Pancreas (tissue), 10 donors: Measurements from ENCODE around the gene SAYSD1. TPM values are rescaled to one million over a fixed set of nuclear protein-coding genes. Genes with fewer than 3 reads are reported as not detected.

Experiments used
- ATAC-seq, 4 donors: fragments of 200-7000 bp; cut with Tn5 transposase; one replicate each; pipeline versions ENCODE4 v1.8.0 to v1.9.1; 2020; ENCODE audit warnings: mild to moderate bottlenecking in 4 of 4, moderate library complexity in 4 of 4
- DNase-seq, 6 donors: peaks; one replicate each; pipeline ENCODE4 v3.0.0-alpha.2; 2020
- FAIRE-seq: peaks from 2 replicates; lab custom pipeline; 2012; peaks lifted over from hg19 to GRCh38; lab: Jason Lieb, UNC
- H3K27ac ChIP-seq, 4 donors: fragments of 200-600 bp; sonication (generic); 1 replicate in 3 of 4; 2 replicates in 1 of 4; pipeline versions ENCODE4 v1.5.0 to v1.8.0; 2020
- H3K27me3 ChIP-seq, 4 donors: fragments of 200-600 bp; one replicate each; pipeline ENCODE4 v1.8.0; 2021
- H3K36me3 ChIP-seq, 3 donors: fragments of 200-600 bp; sonication (generic) in 1 of 3; one replicate each; pipeline versions ENCODE4 v1.5.0 to v1.8.0; 2020 to 2021
- H3K4me1 ChIP-seq, 3 donors: fragments of 200-600 bp; one replicate each; pipeline ENCODE4 v1.8.0; 2021
- H3K4me3 ChIP-seq, 4 donors: fragments of 200-600 bp; sonication (generic) in 2 of 4; one replicate each; pipeline versions ENCODE4 v1.5.0 to v1.8.0; 2020 to 2021
- H3K9me3 ChIP-seq, 4 donors: fragments of 200-600 bp; one replicate each; pipeline ENCODE4 v1.8.0; 2021
- CTCF ChIP-seq, 4 donors: fragments of 200-600 bp; sonication (generic) in 3 of 4; IDR thresholded peaks; one replicate each; pipeline versions ENCODE4 v1.5.0 to v1.8.0; 2021; ENCODE audit warnings: antibody characterized with exemption in 4 of 4
- whole genome bisulfite sequencing, 2 donors: extraction: QIAGEN DNeasy Blood & Tissue Kit; methylation state at CpG; one replicate each; pipeline ENCODE4 v1.1.7; 2013; 5-methylcytosine and 5-hydroxymethylcytosine counted together
- intact Hi-C, 3 donors: fragments of 100-400 bp; cut with DNase I; formaldehyde crosslinking; loops; one replicate each; pipeline versions ENCODE4 v1.11.1 to v1.14.2; 2022
- polyA plus RNA-seq, 2 donors: library from polyadenylated mRNA; stranded (reverse); fragments of 200-250 nt; gene quantifications; one replicate each; pipeline ENCODE4 v1.2.3, GENCODE V29; 2013
- total RNA-seq, 6 donors: library from RNA; stranded (reverse); fragmentation: NEBNext Ultra II Directional in 4 of 6; extraction: Animal tissue kit (Norgen Biotek cat#: 25700) in 4 of 6; gene quantifications; one replicate each; pipeline versions ENCODE4 v1.2.1 to v1.2.4, GENCODE V29; 2021 to 2023
- donor health status: healthy with polysubstance abuse.
- donor health status: DM: no; HTN: no; CAD: no; lungs with moderate emphysema.
- donor health status: DM: no; HTN: no; CAD: no.
- donor health status: control.
- donor health status: control.
- donor health status: Bipolar disorder and iron deficiency.
- donor health status: DM: yes; HTN: yes; CAD: no.
- donor health status: DM: no; HTN: no; CAD: no.
- donor health status: DM: no; HTN: no; CAD: no.
- donor health status: DM: yes; HTN: yes; CAD: no.

Gene SAYSD1
- total and polyA plus RNA-seq, 8 donors = 5.8 to 12.4 (median 8.7) TPM

DNA sequence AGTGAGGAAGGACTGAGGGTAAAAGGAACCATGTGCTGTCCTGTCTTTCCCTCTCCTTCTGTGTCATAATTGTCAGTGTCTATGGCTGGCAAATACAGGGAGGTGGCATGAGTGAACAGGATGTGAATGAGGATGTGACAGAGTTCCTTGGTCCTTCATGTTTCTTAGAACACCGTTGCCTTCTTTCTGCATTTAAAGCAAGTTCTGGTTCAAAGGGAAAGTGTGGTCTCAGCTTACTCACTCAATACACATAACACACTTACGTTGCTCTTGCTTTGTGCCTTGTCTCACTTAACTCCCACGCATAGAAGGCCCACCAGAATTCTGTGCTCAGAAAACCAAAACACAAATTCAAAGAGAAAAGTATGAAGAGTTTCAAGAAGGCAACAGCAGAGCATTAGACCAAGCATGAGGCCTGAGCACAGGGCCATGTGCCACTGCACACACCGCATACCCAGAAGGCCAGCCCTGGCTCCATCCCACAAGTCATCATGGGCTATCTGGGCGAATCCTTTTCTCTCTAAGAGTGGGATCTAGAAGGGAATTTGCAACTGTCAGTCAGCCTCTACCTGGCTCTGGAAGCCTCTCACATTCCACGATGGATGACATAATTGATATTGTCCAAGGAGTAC, 38.9 kb upstream of the SAYSD1 start:
- 83 to 90% methylated on average over 6 of the region's 6 CpGs for WGBS, 2 donors
- ATAC-seq (no peak), FAIRE-seq (no peak), DNase-seq (no peak)
- H3K4me1 ChIP-seq = no peaks in the 10 kb centered on the region
- H3K27ac ChIP-seq = no peak overlapping the region
- H3K9me3 ChIP-seq = no peaks in the 10 kb centered on the region
- H3K4me3 ChIP-seq = no peak overlapping the region
- H3K36me3 ChIP-seq = no peaks in the 10 kb centered on the region
- intact Hi-C loops = loop anchor here in 1 of 3 donors (10.0 kb wide), 1 partner anchor 179 kb away; no protein-coding TSS in a partner anchor
- no peak for TF ChIP-seq CTCF (IDR thresholded peaks at IDR 0.05)
- H3K27me3 ChIP-seq = no peaks in the 10 kb centered on the region

DNA sequence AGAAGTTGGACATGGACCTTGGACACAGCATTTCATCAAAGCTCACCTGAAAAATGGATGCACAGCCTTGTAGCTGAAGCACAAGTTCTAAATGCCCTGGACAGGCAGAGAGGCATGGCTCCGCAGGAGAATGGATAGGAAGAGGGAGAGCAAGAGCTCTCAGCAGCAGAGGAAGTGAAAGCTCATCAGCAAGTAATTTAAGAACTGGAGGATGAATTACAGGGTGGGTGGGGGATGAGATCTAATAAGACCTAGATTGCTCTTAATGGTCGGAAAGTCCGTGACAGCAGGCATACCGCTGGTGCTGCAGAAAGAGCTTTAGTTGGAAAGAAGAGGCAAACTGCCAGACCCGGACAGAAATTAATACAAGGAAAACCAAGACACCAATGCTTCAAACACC, 37.3 kb upstream of the SAYSD1 start:
- no peak for DNase-seq
- no peaks in the 10 kb centered on the region for H3K4me1 ChIP-seq
- no peaks in the 10 kb centered on the region for H3K27me3 ChIP-seq
- TF ChIP-seq CTCF (IDR thresholded peaks at IDR 0.05) = no peak
- no peak overlapping the region for H3K4me3 ChIP-seq
- intact Hi-C loops = loop anchor here in 1 of 3 donors (10.0 kb wide), 1 partner anchor 177 kb away; no protein-coding TSS in a partner anchor
- no peak for ATAC-seq
- 76 to 82% methylated on average over 5 of the region's 5 CpGs for WGBS, 2 donors
- no peaks in the 10 kb centered on the region for H3K36me3 ChIP-seq
- no peaks in the 10 kb centered on the region for H3K9me3 ChIP-seq
- no peak overlapping the region for H3K27ac ChIP-seq
- no peak for FAIRE-seq

DNA sequence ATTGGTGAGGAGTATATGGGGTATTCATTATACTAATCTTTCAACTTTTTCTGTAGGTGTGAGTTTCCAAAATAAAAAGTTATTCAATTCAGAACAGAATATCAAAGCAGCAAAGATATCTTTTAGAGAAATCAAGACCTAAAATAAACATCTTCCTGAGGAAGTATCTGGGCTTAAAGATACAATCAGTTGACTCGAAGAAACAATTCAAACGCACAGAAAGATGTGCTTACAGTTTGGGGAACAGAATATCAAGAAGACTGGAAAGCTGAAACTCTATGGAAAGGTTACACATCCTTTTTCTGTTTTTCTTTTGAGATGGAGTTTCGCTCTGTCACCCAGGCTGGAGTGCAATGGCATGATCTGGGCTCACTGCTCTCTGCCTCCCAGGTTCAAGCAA, 36.2 kb upstream of the SAYSD1 start:
- no peak overlapping the region for H3K4me3 ChIP-seq
- H3K27ac ChIP-seq = no peak overlapping the region
- WGBS, 2 donors = 65 to 83% methylated on average over 3 of the region's 3 CpGs

DNA sequence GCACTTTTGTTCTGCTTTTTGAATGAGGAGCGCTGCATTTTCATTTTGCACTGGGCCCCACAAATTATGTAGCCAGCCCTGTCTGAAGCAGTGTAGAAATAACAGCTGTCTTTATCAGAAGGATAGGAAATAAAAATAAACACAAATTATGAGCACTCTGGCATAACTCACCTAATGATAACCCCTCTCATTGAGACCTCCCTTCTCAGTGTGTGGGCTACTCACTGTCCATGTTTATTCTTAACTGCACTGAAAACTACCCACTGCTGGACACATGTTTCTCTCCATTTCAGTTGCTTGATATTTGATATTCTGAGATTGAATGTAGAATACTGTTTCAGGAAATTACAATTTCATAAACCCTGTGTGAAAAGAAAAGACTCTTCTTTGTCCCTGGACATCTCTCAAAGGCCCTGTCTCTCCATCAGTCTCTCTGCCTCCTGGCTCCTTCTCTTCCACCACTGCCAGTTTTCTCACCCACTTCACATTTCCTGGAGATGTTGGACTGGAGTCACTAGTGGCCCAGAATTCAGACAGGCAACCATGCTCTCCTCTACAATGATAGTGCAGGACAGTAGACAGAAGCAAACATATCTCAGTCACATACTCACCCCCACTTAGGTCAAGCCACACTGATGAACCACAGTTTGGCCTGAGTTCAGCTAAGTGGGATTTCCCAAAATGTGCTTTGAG, 29.6 kb upstream of the SAYSD1 start:
- no peaks in the 10 kb centered on the region for H3K4me1 ChIP-seq
- no peak overlapping the region for H3K27ac ChIP-seq
- no peaks in the 10 kb centered on the region for H3K27me3 ChIP-seq
- intact Hi-C loops = no loop called here
- no peak for DNase-seq
- FAIRE-seq = no peak
- 98 to 100% methylated on average over 1 of the region's 1 CpG for WGBS, 2 donors
- TF ChIP-seq CTCF (IDR thresholded peaks at IDR 0.05) = no peak
- H3K9me3 ChIP-seq = no peaks in the 10 kb centered on the region
- no peak for ATAC-seq
- H3K4me3 ChIP-seq = no peak overlapping the region
- H3K36me3 ChIP-seq = no peaks in the 10 kb centered on the region

More for the DNA sequence above, 36.2 kb upstream of the SAYSD1 start:
- Histone ChIP-seq H3K4me1 (no peaks in the 10 kb centered on the region), H3K27me3 (no peaks in the 10 kb centered on the region), H3K9me3 (no peaks in the 10 kb centered on the region), H3K36me3 (no peaks in the 10 kb centered on the region)
- intact Hi-C loops = loop anchor here in 1 of 3 donors (10.0 kb wide), 1 partner anchor 176 kb away; no protein-coding TSS in a partner anchor
- no peak for TF ChIP-seq CTCF (IDR thresholded peaks at IDR 0.05)
- DNase-seq (no peak), FAIRE-seq (no peak), ATAC-seq (no peak)
